Right lobe of liver (tissue), 6 donors: ENCODE results near the gene SYNM. TPM values are rescaled to one million over a fixed set of nuclear protein-coding genes. Genes with fewer than 3 reads are reported as not detected.

ENCODE experiments used
- ATAC-seq, 4 donors: fragments of 200-7000 bp; cut with Tn5 transposase; one replicate each; pipeline ENCODE4 v1.9.1; 2020; ENCODE audit warnings: mild to moderate bottlenecking in 4 of 4, moderate library complexity in 4 of 4
- DNase-seq, 3 donors: peaks; one replicate each; pipeline ENCODE4 v3.0.0-alpha.2; 2020
- H3K27ac ChIP-seq, 3 donors: fragments of 200-600 bp; one replicate each; pipeline ENCODE4 v1.8.0; 2022
- H3K27me3 ChIP-seq, 2 donors: fragments of 200-600 bp; one replicate each; pipeline ENCODE4 v1.8.0; 2022
- H3K36me3 ChIP-seq, 4 donors: fragments of 200-600 bp; sonication (generic) in 1 of 4; one replicate each; pipeline versions ENCODE4 v1.5.1 to v1.8.0; 2017 to 2022; ENCODE audit warnings: control low read depth in 1 of 4
- H3K4me1 ChIP-seq, 4 donors: fragments of 200-600 bp; sonication (generic) in 1 of 4; one replicate each; pipeline versions ENCODE4 v1.5.1 to v1.8.0; 2017 to 2022; ENCODE audit warnings: control low read depth in 1 of 4
- H3K4me3 ChIP-seq, 3 donors: fragments of 200-600 bp; one replicate each; pipeline ENCODE4 v1.8.0; 2022
- H3K9me3 ChIP-seq, 4 donors: fragments of 200-600 bp; sonication (generic) in 1 of 4; one replicate each; pipeline versions ENCODE4 v1.5.1 to v1.8.0; 2017 to 2022; ENCODE audit warnings: control low read depth in 1 of 4
- POLR2A ChIP-seq: fragments of 450-650 bp; IDR thresholded peaks from one replicate; pipeline ENCODE4 v1.6.1; 2017; ENCODE audit warnings: antibody characterized with exemption, mild to moderate bottlenecking
- WGBS: methylation state at CpG from one replicate; pipeline ENCODE4 v1.1.6; 2018; ENCODE audit warnings: low coverage, low lambda C conversion rate; ENCODE audit not compliant: insufficient coverage; ENCODE audit errors: missing lambda C conversion rate; 5-methylcytosine and 5-hydroxymethylcytosine counted together
- intact Hi-C, 2 donors: fragments of 100-400 bp; cut with DNase I; formaldehyde crosslinking; loops; one replicate each; pipeline versions ENCODE4 v1.11.2 to v1.14.1; 2022
- total RNA-seq, 6 experiments: library from RNA; depleted of rRNA in 2 of 6; stranded (reverse); fragments of >200 nt in 2 of 6; fragmentation: NEBNext Ultra II Directional in 3 of 6; extraction: Animal tissue kit (Norgen Biotek cat#: 25700) in 3 of 6; gene quantifications; one replicate each; pipeline versions ENCODE4 v1.1.0 to v1.2.4, GENCODE V29; 2016 to 2023
- TF ChIP-seq, protein P1 (sequence below), 4 donors: fragments of 200-600 bp in 3 of 4; fragments of 450-650 bp in 1 of 4; IDR thresholded peaks; one replicate each; pipeline versions ENCODE4 v1.5.1 to v1.8.0; 2016 to 2022; ENCODE audit warnings: antibody characterized with exemption in 4 of 4, mild to moderate bottlenecking in 2 of 4
- donor health status: DM: no; HTN: yes; CAD: no.
- donor health status: DM: no; HTN: no; CAD: no.
- donor health status: DM: no; HTN: no; CAD: no.
- donor health status: DM: no; HTN: yes; CAD: no.
- donor health status: DM: no; HTN: yes; CAD: no.

Gene SYNM
- total RNA-seq, 6 experiments from 2014 or later, result 1.6 to 3.5 (median 2.9) TPM

GRCh38 chr15:99062226-99062625 is 42.7 kb upstream of the SYNM start:
- ATAC-seq, result no peak
- WGBS, result 62% methylated on average over 5 of the region's 5 CpGs
- intact Hi-C loops, result no loop called here

GRCh38 chr15:99068186-99068585 is 36.7 kb upstream of the SYNM start:
- no peaks in the 10 kb centered on the region for H3K9me3 ChIP-seq
- no peaks in the 10 kb centered on the region for H3K27me3 ChIP-seq
- intact Hi-C loops, result no loop called here
- ATAC-seq, result no peak
- no peaks in the 10 kb centered on the region for H3K36me3 ChIP-seq
- H3K4me1 ChIP-seq, result no peaks in the 10 kb centered on the region
- DNase-seq, result no peak
- no peak overlapping the region for H3K4me3 ChIP-seq
- H3K27ac ChIP-seq, result no peak overlapping the region
- WGBS, result 56% methylated on average over 3 of the region's 6 CpGs
- TF ChIP-seq POLR2A, result no peak
- TF ChIP-seq, protein P1, sequence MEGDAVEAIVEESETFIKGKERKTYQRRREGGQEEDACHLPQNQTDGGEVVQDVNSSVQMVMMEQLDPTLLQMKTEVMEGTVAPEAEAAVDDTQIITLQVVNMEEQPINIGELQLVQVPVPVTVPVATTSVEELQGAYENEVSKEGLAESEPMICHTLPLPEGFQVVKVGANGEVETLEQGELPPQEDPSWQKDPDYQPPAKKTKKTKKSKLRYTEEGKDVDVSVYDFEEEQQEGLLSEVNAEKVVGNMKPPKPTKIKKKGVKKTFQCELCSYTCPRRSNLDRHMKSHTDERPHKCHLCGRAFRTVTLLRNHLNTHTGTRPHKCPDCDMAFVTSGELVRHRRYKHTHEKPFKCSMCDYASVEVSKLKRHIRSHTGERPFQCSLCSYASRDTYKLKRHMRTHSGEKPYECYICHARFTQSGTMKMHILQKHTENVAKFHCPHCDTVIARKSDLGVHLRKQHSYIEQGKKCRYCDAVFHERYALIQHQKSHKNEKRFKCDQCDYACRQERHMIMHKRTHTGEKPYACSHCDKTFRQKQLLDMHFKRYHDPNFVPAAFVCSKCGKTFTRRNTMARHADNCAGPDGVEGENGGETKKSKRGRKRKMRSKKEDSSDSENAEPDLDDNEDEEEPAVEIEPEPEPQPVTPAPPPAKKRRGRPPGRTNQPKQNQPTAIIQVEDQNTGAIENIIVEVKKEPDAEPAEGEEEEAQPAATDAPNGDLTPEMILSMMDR (IDR thresholded peaks at IDR 0.05), result no peak

More at GRCh38 chr15:99062226-99062625, 42.7 kb upstream of the SYNM start:
- H3K27ac ChIP-seq, result no peak overlapping the region
- no peak for DNase-seq
- no peaks in the 10 kb centered on the region for H3K36me3 ChIP-seq
- H3K4me3 ChIP-seq, result no peak overlapping the region
- H3K4me1 ChIP-seq, result peaks cover 0 to 6% (median 0%) of the 10 kb centered on the region in 4 donors
- peaks cover 0 to 7% of the 10 kb centered on the region in 2 donors for H3K27me3 ChIP-seq
- H3K9me3 ChIP-seq, result no peaks in the 10 kb centered on the region
- TF ChIP-seq, protein P1 (IDR thresholded peaks at IDR 0.05), result no peak
- no peak for TF ChIP-seq POLR2A

DNA sequence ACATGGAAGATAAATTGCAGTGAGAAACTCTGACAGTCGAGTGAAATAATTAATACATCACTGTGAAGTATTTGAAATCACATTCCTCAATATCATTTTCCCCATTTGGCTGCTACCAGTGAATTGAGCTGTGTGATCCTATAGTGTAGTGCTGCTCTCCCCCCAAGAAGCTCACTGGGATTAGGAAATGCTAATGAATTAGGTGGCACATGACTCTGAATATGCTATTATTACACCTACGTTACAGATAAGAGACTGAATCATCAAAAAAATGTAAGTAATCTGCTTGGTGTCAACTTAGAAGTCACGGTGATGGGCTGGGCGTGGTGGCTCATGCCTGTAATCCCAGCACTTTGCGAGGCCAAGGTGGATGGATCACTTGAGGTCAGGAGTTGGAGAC is 34.7 kb upstream of the SYNM start:
- 70% methylated on average over 5 of the region's 5 CpGs for WGBS
- no peak for ATAC-seq
- Histone ChIP-seq H3K4me3 (no peak overlapping the region), H3K4me1 (no peaks in the 10 kb centered on the region), H3K27me3 (no peaks in the 10 kb centered on the region), H3K27ac (no peak overlapping the region), H3K36me3 (no peaks in the 10 kb centered on the region), H3K9me3 (no peaks in the 10 kb centered on the region)
- TF ChIP-seq, protein P1 (IDR thresholded peaks at IDR 0.05), result no peak
- no peak for TF ChIP-seq POLR2A
- no peak for DNase-seq
- intact Hi-C loops, result loop anchor here in 1 of 2 donors (10.0 kb wide), 1 partner anchor 625 kb away; no protein-coding TSS in a partner anchor

DNA sequence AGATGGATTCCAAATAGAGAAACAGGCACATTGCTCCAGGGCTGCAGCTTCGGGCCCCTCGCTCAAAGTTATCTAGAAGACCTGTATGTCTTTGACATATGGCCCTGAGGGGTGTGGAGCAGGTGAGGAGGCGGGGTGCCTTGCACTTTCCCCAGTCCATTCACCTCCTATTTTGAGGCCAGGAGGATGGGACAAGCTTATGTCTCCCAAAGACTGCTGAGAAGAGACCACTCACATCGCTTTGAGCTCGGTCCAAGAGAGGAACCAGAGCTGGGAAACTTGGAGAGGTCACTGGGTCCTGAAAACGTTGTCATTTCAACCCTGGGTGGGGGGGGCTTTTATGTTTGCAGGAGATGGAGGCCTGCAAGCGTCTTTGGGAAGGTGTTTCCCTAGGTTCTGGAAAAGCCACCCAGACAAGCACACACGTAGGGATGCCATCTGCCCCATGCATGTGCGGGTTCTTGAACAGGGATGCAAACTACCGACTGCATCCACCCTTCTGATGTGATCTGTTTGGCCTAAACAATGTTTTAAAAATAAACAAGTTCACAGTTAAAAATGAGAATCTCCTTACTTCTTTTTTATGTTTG is 33.7 kb upstream of the SYNM start:
- H3K4me3 ChIP-seq, result no peak overlapping the region
- no peaks in the 10 kb centered on the region for H3K27me3 ChIP-seq
- ATAC-seq, result no peak
- intact Hi-C loops, result loop anchor here in 1 of 2 donors (10.0 kb wide), 1 partner anchor 626 kb away; no protein-coding TSS in a partner anchor
- H3K36me3 ChIP-seq, result no peaks in the 10 kb centered on the region
- H3K27ac ChIP-seq, result no peak overlapping the region
- H3K4me1 ChIP-seq, result no peaks in the 10 kb centered on the region
- DNase-seq, result no peak
- H3K9me3 ChIP-seq, result no peaks in the 10 kb centered on the region
- 45% methylated on average over 4 of the region's 10 CpGs for WGBS
- TF ChIP-seq, protein P1 (IDR thresholded peaks at IDR 0.05), result no peak
- TF ChIP-seq POLR2A, result no peak
